Vagina (tissue), 2 donors: ENCODE results near the gene DEK.

Experiments
- CTCF ChIP-seq, 3 experiments: fragments of 450-650 bp in 2 of 3; fragments of 200-600 bp in 1 of 3; sonication (generic) in 1 of 3; IDR thresholded peaks; one replicate each; pipeline ENCODE4 v1.5.1; 2017 to 2019; ENCODE audit warnings: antibody characterized with exemption in 3 of 3, mild to moderate bottlenecking in 2 of 3, moderate library complexity in 2 of 3
- POLR2A ChIP-seq, 2 donors: fragments of 450-650 bp; IDR thresholded peaks; one replicate each; pipeline ENCODE4 v1.6.1; 2017; ENCODE audit warnings: antibody characterized with exemption in 2 of 2, mild to moderate bottlenecking in 2 of 2, moderate library complexity in 2 of 2

GRCh38 chr6:18179770-18180356, 84.5 kb downstream of the DEK start:
- no peak for TF ChIP-seq CTCF (IDR thresholded peaks at IDR 0.05)
- no peak for TF ChIP-seq POLR2A (IDR thresholded peaks at IDR 0.05)
